Measurements from ENCODE around the gene SLC35A1.
"Not testable (repeated sequence)": the region's sequence is repeated elsewhere in the genome, so short reads cannot be mapped to it uniquely, and the experiment has no call there.

Gene SLC35A1

DNA sequence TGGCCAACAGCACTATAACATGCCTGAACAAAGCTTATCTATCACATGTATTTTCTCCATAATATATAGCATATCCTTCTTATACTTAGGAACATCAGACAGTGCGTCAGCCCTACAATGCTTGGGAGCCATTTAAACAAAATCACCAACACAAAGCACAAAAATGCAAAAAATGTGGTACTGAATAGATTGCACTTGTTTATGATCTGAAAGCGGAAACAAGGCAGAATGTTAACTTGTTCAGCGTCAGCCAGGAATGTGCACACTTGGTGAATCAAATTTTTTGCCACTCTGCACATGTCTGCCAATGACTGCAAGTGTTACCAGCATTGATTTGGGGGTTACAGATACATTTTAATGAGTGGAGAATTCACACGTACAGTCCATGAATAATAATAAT is 14.8 kb downstream of the SLC35A1 start:
- TF ChIP-seq, protein P1, sequence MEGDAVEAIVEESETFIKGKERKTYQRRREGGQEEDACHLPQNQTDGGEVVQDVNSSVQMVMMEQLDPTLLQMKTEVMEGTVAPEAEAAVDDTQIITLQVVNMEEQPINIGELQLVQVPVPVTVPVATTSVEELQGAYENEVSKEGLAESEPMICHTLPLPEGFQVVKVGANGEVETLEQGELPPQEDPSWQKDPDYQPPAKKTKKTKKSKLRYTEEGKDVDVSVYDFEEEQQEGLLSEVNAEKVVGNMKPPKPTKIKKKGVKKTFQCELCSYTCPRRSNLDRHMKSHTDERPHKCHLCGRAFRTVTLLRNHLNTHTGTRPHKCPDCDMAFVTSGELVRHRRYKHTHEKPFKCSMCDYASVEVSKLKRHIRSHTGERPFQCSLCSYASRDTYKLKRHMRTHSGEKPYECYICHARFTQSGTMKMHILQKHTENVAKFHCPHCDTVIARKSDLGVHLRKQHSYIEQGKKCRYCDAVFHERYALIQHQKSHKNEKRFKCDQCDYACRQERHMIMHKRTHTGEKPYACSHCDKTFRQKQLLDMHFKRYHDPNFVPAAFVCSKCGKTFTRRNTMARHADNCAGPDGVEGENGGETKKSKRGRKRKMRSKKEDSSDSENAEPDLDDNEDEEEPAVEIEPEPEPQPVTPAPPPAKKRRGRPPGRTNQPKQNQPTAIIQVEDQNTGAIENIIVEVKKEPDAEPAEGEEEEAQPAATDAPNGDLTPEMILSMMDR (IDR thresholded peaks at IDR 0.05; ENCODE audit: control insufficient read depth, extremely low read depth, insufficient read depth): no peak
- DNase-seq (ENCODE audit: low read depth): no peak

DNA sequence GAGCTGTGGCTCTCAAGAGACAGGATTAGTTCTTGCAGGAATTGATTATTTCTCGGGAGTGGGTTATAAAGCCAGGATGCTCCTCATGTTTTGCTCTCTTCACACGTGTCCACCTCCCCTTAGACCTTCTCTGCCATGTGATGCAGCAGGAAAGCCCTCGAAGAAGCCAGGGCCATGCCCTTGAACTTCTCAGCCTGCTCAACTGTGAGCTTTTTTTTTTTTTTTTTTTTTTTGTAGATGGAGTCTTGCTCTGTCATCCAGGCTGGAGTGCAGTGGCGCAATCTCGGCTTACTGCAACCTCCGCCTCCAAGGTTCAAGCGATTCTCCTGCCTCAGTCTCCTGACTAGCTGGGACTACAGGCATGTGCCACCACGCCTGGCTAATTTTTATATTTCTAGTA is 16.6 kb downstream of the SLC35A1 start:
- H3K4me3 ChIP-seq (ENCODE audit: low read depth, low read length); DNase-seq (ENCODE audit: low read depth): not testable (repeated sequence)

More for the DNA sequence above, 14.8 kb downstream of the SLC35A1 start:
- H3K4me3 ChIP-seq (ENCODE audit: low read depth, low read length): no peak overlapping the region

- H3K4me3 ChIP-seq (ENCODE audit: low read depth, low read length): no peak overlapping the region
- DNase-seq (ENCODE audit: low read depth): no peak
- TF ChIP-seq, protein P1 (IDR thresholded peaks at IDR 0.05; ENCODE audit: control insufficient read depth, extremely low read depth, insufficient read depth): no peak
Observed at GRCh38 chr6:87494761-87495422, 22.1 kb downstream of the SLC35A1 start.

- TF ChIP-seq, protein P1 (IDR thresholded peaks at IDR 0.05; ENCODE audit: control insufficient read depth, extremely low read depth, insufficient read depth): no peak
- DNase-seq (ENCODE audit: low read depth): no peak
- H3K4me3 ChIP-seq (ENCODE audit: low read depth, low read length): no peak overlapping the region
Observed at GRCh38 chr6:87498048-87498447, 25.3 kb downstream of the SLC35A1 start.

GRCh38 chr6:87501809-87502572 is 29.2 kb downstream of the SLC35A1 start:
- H3K4me3 ChIP-seq (ENCODE audit: low read depth, low read length): no peak overlapping the region
- TF ChIP-seq, protein P1 (IDR thresholded peaks at IDR 0.05; ENCODE audit: control insufficient read depth, extremely low read depth, insufficient read depth): no peak
- no peak for DNase-seq (ENCODE audit: low read depth)

GRCh38 chr6:87504441-87504840 is 31.7 kb downstream of the SLC35A1 start:
- TF ChIP-seq, protein P1 (IDR thresholded peaks at IDR 0.05; ENCODE audit: control insufficient read depth, extremely low read depth, insufficient read depth): no peak
- DNase-seq (ENCODE audit: low read depth): no peak
- H3K4me3 ChIP-seq (ENCODE audit: low read depth, low read length): no peak overlapping the region

DNA sequence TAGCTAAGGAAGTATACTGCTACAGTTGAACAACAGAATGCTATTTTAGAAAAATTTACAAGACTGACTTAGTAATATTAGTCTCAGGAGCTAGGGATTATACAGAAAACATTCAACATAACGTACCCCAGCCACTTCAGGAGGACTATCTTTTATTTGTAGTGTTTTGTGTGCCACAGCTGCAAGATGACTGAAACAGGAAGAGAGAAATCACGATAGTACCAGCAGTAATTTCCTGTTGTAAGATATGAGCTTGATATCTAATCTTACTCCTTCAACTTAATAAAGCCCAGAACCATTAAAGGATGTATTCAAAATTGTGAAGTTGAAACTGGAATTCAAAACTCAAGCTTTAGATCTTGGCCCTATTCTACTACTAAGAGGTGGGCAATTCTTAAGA is 42.1 kb downstream of the SLC35A1 start:
- no peak for DNase-seq (ENCODE audit: low read depth)
- no peak overlapping the region for H3K4me3 ChIP-seq (ENCODE audit: low read depth, low read length)
- TF ChIP-seq, protein P1 (IDR thresholded peaks at IDR 0.05; ENCODE audit: control insufficient read depth, extremely low read depth, insufficient read depth): no peak

Data from LNCaP clone FGC (cell line).